Measurements from ENCODE around the gene RASL12.

RASL12 gene

DNA sequence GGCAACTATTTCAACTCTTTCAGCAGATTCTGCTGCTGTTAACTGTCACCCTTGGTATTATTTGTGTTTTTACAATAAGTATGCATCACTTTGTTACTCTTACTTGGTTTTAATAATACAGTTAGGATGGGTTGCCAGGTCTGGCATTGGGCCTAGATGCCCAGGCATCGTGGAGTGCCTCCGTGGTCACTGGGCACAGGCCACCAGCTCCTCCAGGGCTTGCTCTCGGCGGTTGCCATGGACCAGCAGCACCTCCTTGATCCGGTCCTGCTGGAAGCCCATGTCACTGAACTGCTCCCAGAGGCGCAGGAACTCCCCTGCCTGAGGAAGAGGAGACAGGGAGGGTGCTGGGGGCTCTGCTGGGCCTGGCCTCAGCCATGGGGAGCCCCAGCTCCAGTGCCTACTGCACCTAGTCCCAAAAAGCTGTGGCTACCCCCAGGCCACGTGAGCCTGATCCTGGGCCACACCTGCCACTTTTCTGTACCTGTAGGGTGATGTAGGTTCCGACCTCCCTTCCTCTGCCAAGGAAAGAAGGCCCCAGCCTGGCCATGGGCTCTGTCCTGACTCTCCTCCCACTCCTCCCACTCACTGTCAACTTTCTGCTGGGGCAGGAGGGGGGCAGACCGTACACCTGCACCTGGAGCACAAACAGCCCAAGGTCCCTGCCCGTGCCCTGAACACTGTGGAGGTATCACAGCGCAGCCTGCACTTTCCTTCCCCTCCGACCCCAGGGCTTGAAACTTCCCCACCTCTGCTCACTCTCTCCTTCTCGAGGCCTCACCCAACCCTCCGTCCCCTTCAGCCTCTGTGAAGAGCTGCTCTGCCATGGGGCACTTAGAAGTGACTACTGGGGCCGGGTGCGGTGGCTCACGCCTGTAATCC is 25.4 kb upstream of the RASL12 start:
- no peak for DNase-seq (ENCODE audit: low read depth in 1 of 2, low spot score in 1 of 2)

DNA sequence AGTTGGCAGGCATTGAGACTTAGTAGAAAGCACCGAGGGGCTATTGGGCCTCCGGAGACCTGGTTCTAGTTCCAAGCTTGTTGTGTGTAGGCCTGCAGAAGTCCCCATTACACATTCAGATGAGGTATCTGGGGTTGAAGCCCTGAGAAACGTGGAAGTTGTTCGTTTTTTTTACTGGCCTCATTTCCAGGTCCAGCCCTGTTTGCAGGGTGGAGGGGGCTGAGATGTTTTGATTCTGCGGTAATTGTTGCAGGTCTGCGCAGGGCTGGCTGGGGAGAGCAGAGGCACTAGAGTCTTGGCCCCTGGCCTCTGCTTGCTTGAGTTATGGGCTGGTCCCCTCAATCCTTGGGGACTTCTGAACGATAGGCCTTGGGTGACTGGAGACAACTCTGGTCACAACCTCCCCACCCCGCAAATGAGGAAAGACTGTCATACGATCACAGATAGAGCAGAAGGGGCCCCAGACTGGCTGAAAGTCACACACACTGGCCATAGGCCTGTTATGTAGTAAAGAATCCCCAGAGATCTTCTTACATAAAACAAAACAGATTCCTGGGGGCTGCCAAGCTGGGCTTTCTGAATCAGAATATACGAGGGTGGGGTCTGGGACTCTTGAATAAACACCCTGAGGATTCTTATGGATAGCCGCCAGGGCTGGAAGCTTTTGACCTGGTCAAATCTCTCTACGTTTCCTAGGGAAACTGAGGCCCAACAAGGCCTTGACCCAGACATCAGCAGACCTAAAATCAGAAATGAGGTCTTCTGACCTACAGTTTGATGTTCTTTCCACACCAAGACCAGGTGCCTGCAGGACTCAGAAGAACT is 24.4 kb upstream of the RASL12 start:
- DNase-seq (ENCODE audit: low read depth in 1 of 2, low spot score in 1 of 2), result no peak

DNA sequence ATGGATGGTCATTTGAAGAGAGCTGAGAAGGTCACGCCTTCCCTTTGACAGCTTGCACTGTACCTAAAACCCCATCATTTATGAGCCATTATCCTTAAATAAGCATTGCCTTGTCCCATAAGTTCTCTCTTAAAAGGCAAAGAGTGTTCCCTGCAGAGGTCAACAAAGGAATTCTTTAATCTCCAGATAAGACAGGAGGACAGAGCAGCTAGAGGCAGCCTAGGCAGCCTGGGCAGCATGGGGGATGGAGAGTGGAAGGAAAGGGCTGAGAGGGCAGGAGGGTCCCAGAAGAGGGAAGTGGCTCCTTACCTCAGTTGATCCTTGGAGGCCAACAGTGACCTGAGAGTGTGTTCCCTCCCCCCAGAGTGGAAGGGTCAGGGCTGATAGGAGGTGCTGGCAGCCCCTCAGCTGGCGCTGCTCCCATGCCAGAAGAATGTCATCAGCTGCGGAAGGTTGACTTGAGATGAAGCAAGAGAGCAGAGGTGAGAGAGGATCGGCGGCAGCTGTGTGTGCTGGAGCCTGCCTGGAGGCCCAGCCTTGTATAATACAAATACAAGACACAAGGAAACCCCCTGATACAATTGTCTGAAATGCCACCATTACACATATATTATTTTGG is 21.5 kb upstream of the RASL12 start:
- no peak for DNase-seq (ENCODE audit: low read depth in 1 of 2, low spot score in 1 of 2)

DNA sequence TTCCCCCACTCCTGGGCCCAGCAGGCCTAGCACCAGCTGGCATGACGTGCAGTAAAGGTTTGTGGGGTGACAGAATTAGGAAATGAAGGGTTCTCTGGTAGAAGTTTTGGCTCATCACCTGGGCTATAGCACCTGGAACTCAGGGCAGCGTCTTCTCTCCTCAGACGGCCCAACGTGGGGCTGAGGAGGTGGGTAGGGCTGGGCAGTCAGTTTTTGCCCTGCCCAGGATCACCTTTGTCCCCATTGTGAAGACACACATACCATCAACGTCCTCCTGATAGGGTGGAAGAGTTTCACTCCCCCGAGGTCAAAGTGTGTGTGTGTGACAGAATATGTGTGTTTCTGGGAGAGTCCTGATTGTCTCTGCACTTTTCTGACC is 20.8 kb upstream of the RASL12 start:
- DNase-seq (ENCODE audit: low read depth in 1 of 2, low spot score in 1 of 2), result no peak

DNA sequence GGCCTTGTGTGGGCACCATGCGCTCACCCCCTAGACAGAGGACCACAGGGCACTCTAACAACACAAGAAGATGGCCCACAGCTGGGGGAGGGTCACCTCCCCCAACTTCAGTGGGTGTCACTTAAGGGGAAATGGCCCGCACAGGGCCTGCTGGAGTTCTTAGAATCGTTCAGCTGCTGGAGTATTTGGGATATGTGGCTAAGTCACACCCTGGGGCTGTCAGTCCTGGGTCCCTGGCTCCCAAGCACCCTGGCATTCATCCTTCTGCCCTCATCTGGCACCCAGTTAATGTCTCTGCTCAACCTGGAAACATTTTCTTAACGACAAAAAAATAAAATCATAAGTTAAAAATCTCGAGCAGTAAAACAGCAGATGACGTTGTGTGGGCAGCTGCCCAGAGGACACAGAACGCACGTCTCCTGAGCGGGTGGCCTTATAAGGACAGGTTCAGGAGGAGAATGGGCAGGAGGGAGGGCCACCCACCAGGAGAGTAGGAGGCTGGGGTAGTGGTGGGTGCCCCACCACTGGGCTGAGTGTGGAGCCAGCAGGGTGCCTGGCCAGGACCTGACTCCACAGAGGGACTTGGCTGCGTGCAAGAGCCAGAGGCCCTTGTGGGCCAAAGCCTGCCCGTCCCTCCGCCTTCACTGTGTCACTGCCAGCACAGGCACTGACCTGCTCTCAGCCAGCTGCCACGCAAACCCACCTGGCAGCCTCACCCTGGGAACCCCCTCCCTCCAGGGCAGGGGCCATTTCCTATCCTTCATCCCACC is 20.3 kb upstream of the RASL12 start:
- DNase-seq (ENCODE audit: low read depth in 1 of 2, low spot score in 1 of 2), result no peak

DNA sequence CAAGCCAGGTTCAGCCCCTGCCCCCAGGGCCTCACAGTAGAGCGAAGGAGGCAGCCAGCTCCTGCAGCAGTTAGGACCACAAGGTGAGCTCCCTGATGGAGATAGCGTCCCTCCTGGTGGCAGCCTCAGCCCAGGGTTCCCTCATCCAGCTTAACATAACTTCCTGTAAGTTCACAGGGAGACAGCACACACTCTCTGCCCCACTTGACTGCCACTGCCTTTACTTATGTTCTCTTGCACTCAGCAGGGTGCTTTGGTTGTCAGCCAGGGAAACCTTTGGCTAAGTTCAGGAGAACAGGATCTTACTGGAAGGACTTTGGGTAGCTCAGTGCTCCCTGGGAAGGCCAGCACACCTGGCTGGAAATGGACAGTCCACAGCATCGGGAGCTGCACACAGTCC is 19.6 kb upstream of the RASL12 start:
- DNase-seq (ENCODE audit: low read depth in 1 of 2, low spot score in 1 of 2), result no peak

DNA sequence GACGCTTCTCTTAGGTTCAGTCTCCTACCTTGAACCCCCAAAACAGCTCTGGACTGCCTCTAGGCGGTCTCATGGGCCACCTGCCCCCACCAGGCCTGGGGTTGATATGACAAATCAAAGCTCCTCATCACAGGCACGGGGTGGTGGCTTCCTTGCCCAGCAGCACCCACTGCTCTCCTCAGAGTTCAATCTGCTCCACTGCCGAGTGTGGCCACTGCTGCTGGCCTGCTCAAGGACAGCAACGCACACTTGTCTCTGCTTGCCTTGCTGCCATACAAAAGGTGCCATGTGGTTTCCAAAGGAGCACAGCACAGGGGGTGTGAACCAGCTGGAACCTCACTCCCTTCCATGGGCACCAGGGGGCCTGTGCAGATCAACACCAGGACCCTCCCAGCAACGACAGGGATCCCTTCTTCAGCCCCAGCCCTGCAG is 18.9 kb upstream of the RASL12 start:
- DNase-seq (ENCODE audit: low read depth in 1 of 2, low spot score in 1 of 2), result no peak

DNA sequence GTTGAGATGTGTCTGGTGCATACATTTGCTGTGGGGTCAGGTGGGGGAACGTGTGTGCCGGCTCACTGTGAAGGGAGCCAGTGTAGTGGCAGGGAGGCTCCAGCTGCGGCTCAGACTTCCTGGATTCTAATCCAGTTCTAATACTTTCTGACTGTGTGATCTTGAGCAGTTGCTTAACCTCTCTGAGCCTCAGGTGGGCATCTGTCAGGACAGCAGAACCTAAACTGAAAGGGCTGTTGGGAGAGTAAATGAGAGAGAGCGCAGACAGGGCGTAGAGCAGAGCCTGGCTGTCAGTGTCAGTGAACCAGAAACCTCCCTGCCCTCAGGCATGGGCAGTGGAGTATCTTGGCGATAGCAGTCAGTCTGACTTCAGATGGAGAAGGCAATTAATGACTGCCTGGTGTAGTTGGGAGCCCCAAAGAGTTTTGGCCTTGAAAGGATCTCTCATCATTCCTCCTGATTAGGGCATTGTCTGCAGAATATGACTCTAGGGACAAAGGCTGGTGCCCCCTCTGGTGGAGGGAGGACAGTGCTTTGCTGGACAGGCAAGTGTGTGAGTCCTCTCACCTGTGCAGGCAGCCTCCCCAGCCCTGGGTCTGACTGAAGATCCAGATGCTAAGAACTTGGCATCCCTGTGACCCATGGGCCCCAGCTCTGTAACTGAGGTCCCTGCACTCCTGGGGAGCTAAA is 18.3 kb upstream of the RASL12 start:
- DNase-seq (ENCODE audit: low read depth in 1 of 2, low spot score in 1 of 2), result no peak

DNA sequence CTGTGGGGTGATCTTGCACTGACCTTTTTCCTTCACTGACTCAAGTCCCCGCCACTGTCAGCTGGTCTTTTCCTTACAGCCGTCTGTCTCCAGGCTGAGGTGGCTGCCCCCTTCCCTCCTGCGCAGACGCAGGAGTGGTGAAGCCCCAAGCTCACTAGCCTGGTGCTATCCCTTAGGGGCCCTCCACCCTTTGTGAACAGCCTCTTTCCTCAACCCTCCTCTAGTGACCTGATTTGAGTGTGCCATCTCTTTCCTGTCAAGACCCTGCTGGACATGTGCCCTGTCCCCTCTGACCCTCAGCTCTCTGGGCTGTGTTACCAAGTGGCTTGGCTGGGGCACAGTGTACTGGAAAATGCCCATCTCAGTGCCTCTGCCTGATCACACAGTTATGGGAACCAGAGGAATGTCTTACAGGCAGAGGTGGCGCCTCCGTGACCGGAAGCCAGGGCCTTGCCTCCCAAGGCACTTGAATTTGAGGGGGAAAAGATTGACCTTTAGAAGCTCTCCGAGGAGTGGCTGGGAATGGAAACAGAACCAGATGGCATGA is 17.5 kb upstream of the RASL12 start:
- no peak for DNase-seq (ENCODE audit: low read depth in 1 of 2, low spot score in 1 of 2)

DNA sequence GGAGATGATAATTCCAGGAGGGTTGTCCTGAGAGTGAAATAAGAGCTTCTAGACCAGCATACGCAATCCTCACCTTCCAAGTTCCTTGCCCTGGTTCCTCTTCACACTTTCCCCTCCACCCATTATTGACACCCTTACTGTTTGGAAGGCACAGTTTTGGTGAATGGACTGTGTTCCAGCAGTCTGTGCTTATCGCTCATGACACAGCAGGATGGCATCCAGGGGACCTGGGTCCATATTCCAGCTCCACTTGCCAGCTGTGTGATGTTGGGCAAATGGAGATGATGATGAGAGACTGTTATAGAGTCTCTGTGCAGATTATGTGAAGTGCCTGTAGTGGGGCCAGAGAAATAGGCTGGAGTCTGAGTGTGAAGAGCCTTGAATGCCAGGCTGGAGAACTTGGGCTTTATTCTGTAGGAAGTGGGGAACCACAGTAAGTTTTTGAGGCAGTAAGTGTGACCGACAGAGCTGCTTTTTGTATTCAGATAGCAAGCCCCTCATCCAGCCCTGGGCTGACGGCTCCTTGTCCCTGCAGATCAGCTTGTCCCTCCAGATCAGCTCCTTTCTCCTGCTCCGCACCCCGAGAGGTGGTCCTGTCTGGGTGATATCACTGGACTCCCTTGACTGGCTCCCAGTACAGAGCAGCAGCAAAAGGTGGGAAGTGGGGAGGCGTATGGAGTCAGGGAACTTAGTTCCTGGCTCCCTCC is 16.9 kb upstream of the RASL12 start:
- DNase-seq (ENCODE audit: low read depth in 1 of 2, low spot score in 1 of 2), result no peak

DNA sequence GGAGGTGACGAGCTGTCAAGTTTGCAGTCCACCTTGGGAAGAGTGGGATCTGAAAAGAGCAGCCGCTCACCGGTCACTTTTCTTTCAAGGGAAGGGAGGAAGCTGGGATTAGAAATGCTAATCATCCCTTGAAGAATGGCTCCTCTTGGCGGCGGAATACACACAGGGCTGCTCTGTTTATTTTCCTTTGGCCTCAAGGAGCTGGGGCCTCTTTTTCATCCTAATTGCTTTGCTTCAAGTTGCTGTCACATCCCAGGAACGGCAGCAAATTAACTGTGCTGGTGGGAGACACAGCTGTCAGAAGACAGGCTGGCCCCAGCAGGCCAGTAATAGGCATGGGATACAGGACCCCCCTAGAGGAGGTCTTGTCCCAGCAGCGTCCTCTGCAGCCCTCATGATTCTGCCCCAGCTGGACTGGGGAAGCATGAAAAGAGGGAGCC is 15.5 kb upstream of the RASL12 start:
- DNase-seq (ENCODE audit: low read depth in 1 of 2, low spot score in 1 of 2), result no peak

DNA sequence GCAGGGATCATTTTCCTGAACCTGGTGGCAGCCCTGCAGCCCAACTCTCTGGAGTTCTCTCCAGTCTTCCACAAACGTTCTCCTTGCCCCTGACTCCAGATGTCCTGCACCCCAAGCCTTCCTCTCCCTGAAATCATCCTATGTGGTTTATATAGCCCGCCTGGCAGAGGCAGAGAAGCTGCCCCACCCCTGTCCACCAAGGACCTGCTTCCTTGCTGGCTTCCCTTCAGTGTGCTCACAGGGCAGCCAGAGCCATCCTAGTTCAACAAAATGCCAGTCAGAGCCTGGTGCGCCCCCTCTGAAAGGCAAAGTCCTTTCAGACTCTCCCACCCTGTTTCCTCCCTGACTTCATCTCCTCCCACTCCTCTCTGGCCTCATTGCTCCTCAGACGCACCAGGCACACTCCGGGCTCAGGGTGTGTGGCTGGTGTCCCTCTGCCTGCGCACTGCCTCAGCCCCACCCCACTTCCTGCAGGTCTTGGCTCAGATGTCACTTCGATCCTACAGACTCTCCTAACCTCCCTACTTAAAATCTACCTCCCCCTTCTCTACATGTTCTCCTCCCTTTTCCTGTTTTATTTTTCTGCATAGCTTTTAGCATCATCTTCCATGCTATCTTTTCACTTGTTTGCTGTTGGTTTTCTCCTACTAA is 14.6 kb upstream of the RASL12 start:
- no peak for DNase-seq (ENCODE audit: low read depth in 1 of 2, low spot score in 1 of 2)

DNA sequence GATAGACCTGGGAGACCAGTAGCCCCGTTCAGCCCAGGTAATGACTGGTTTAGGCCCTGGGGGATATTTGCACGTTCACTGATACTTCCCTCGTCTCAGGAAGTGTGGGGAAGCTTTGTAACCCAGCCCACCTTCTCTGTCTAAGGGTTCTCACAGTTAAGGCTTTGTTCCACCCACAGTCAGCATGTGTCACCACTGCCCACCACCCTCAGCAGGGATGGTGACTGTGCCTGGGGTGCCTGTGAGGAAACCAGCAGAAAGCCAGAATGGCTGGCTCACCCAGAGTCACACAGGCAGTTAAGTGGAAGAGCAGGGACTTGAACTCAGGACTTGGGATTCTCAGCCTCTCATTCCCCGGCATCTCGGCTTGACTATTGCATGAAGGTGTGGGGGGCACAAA is 14.0 kb upstream of the RASL12 start:
- DNase-seq (ENCODE audit: low read depth in 1 of 2, low spot score in 1 of 2), result no peak

DNA sequence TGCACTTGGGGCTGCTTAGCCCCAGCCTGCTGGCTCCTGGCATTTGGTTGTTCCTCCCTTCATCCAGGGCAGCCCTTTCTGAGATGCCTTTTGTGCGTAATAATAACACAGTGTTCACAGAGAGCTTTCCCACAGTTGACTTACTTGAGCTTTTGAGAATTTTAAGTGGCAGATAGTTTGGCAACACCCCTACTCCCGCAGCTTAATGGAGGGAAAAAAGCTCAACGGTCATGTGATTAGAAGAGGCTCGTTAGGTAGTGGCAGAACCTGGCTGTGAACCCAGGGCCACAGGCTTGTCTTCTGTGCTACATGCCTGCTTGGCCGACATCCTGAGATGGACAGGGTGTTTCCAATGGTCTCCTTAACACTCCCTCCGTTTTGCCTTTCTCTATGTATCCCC is 13.5 kb upstream of the RASL12 start:
- DNase-seq (ENCODE audit: low read depth in 1 of 2, low spot score in 1 of 2), result no peak

DNA sequence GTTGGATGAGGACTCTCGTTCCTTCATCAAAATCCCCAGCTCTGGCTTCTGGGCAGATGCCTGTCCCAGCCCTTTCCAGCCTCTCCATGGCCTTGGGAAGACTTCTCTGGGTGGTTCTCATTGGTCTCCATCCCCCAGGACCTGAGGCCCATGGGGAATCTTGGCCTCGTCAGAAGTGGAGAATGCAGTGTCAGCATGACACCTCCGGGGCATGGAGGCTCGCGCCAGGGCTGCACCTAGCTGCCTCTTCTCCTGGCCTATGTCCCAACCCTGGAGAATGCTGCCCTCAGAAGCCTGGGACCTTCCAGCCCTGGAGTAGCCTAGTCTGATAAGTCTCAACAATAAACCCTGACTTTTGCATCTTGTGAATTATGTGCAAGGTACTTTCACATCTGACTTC is 11.8 kb upstream of the RASL12 start:
- DNase-seq (ENCODE audit: low read depth in 1 of 2, low spot score in 1 of 2), result no peak

DNA sequence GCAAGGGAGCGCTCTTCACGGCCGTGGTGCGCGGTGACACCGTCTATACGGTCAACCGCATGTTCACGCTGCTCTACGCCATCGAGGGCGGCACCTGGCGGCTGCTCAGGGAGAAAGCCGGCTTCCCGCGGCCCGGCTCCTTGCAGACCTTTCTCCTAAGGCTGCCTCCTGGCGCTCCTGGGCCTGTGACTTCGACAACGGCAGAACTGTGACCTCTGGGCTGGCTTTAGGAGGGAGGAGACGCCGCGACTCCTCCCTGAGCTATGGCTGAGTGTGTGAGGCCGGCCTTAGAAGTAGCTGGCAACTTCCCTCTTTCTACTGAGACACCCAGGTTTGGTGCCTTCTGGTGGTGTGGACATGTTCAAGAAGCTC is 10.2 kb upstream of the RASL12 start:
- peak; percentile 21 to 32 for DNase-seq (ENCODE audit: low read depth in 1 of 2, low spot score in 1 of 2)

DNA sequence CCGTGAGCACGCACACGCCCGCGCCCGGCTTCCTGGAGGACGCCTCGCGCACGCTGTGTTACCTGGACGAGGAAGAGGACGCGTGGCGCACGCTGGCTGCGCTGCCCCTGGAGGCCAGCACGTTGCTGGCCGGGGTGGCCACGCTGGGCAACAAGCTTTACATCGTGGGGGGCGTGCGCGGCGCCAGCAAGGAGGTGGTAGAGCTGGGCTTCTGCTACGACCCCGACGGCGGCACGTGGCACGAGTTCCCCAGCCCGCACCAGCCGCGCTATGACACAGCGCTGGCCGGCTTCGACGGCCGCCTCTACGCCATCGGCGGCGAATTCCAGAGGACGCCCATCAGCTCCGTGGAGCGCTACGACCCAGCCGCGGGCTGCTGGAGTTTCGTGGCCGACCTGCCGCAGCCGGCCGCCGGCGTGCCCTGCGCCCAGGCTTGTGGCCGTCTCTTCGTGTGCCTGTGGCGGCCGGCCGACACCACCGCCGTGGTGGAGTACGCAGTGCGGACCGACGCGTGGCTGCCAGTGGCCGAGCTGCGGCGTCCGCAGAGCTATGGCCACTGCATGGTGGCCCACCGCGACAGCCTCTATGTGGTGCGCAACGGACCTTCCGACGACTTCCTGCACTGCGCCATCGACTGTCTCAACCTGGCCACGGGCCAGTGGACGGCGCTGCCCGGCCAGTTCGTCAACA is 9.6 kb upstream of the RASL12 start:
- no peak for DNase-seq (ENCODE audit: low read depth in 1 of 2, low spot score in 1 of 2)

DNA sequence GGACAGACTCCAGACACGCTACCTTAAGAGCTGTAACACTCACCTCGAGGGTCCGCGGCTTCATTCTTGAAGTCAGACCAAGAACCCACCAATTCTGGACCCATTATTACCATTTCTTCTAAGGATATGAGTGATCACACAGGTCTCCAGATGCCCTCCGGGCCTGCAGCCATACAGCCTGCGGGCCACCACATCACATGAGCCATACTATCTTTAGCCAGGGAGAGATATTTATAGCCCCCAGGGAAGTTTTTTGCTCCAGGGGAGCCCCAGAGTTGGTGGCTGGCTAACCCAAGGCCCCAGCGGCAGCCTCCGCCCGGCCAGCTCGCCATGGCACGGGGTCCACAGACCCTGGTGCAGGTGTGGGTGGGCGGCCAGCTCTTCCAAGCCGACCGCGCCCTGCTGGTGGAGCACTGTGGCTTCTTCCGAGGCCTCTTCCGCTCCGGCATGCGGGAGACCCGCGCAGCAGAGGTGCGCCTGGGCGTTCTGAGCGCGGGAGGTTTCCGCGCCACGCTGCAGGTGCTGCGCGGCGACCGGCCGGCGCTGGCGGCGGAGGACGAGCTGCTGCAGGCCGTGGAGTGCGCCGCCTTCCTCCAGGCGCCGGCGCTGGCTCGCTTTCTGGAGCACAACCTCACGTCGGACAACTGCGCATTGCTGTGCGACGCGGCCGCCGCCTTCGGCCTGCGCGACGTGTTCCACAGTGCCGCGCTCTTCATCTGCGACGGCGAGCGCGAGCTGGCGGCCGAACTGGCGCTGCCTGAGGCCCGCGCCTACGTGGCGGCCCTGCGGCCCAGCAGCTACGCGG is 8.9 kb upstream of the RASL12 start, which contains the start of gene KBTBD13:
TSS of gene KBTBD13 (plus strand) at position 261 of the 805 bp plus-strand sequence. CDS start at position 331, 70 bp downstream.
- no peak for DNase-seq (ENCODE audit: low read depth in 1 of 2, low spot score in 1 of 2)

Measured in activated CD4-positive, alpha-beta T cell treated with anti-CD3 and anti-CD28 coated beads, Interleukin-2, amount 50 U/mL, for 24 hours (primary cell).